Measurements from ENCODE around the gene GNPTAB. TPM values are rescaled to one million over a fixed set of nuclear protein-coding genes. Genes with fewer than 3 reads are reported as not detected.

GNPTAB gene
- total and polyA plus RNA-seq, 2 of the 13 experiments (the other 11 are each of a cell fraction or from before 2014, with no cell fraction given) = 13.6 to 19.4 TPM

GRCh38 chr12:101713059-101713682, 117.6 kb downstream of the GNPTAB start (continued):
- TF ChIP-seq DMTF1 (CRISPR knock-in tag; IDR thresholded peaks at IDR 0.05) (no peak), ZNF501 (CRISPR knock-in tag; IDR thresholded peaks at IDR 0.05) (0 out of 2 replicates have a peak, but pooled peaks have one; percentile 33), KLF9 (CRISPR knock-in tag; IDR thresholded peaks at IDR 0.05; ENCODE audit: low read depth) (no peak), RFX3 (CRISPR knock-in tag; IDR thresholded peaks at IDR 0.05) (no peak), SMYD3 (CRISPR knock-in tag; IDR thresholded peaks at IDR 0.05) (no peak), ZNF343 (CRISPR knock-in tag; IDR thresholded peaks at IDR 0.05) (no peak), NR1H2 (CRISPR knock-in tag; IDR thresholded peaks at IDR 0.05; ENCODE audit: borderline replicate concordance, low read depth) (no peak), ZNF878 (CRISPR knock-in tag; IDR thresholded peaks at IDR 0.05) (peak; percentile 75; the same call in 1 of the 2 replicates), NCOR1 (IDR thresholded peaks at IDR 0.05; ENCODE audit: borderline replicate concordance, low read length) (peak; percentile 76), ZNF160 (CRISPR knock-in tag; IDR thresholded peaks at IDR 0.05) (no peak), ZBTB34 (CRISPR knock-in tag; IDR thresholded peaks at IDR 0.05) (no peak), IRF9 (CRISPR knock-in tag; IDR thresholded peaks at IDR 0.05; ENCODE audit: borderline replicate concordance) (no peak), ZNF496 (CRISPR knock-in tag; IDR thresholded peaks at IDR 0.05; ENCODE audit: insufficient replicate concordance) (no peak), ZNF800 (CRISPR knock-in tag; IDR thresholded peaks at IDR 0.05) (0 out of 2 replicates have a peak, but pooled peaks have one; percentile 47), ZNF468 (CRISPR knock-in tag; IDR thresholded peaks at IDR 0.05) (no peak), HNRNPLL (IDR thresholded peaks at IDR 0.05; ENCODE audit: low read depth, low read length, poor library complexity, severe bottlenecking) (no peak), ZNF580 (CRISPR knock-in tag; IDR thresholded peaks at IDR 0.05; ENCODE audit: borderline replicate concordance, low read depth) (peak; percentile 84; the same call in 1 of the 2 replicates), TGIF2 (CRISPR knock-in tag; IDR thresholded peaks at IDR 0.05) (no peak)
